HG02798 (cell line): ENCODE measurements around the gene AP5S1.
"Not testable (repeated sequence)": the region's sequence is repeated elsewhere in the genome, so short reads cannot be mapped to it uniquely, and the experiment has no call there.

Experiments used
- ATAC-seq: cut with Tn5 transposase; IDR thresholded peaks from one replicate; pipeline ENCODE4 v1.9.1; 2021; ENCODE audit warnings: mild to moderate bottlenecking; ENCODE audit not compliant: unreplicated experiment, poor library complexity

AP5S1 gene

GRCh38 chr20:3808544-3808943 lies 11.8 kb upstream of the AP5S1 start:
- ATAC-seq = no peak

GRCh38 chr20:3811467-3812258 lies 8.7 kb upstream of the AP5S1 start:
- ATAC-seq = no peak

GRCh38 chr20:3812259-3812681 lies 8.1 kb upstream of the AP5S1 start:
- no peak for ATAC-seq

- no peak for ATAC-seq
Measured at GRCh38 chr20:3812975-3813847, 7.1 kb upstream of the AP5S1 start.

GRCh38 chr20:3813848-3814581 lies 6.3 kb upstream of the AP5S1 start:
- ATAC-seq = no peak

- ATAC-seq = no peak
Measured at GRCh38 chr20:3814928-3815495, 5.3 kb upstream of the AP5S1 start.

GRCh38 chr20:3815703-3816315 lies 4.5 kb upstream of the AP5S1 start:
- no peak for ATAC-seq

- ATAC-seq = no peak
Measured at GRCh38 chr20:3818155-3819151, 1.9 kb upstream of the AP5S1 start.

GRCh38 chr20:3819411-3820047 lies 818 bp upstream of the AP5S1 start:
- ATAC-seq = no peak

- no peak for ATAC-seq
Measured at GRCh38 chr20:3820901-3821727, 767 bp downstream of the AP5S1 start.

GRCh38 chr20:3821996-3822395 lies 1.6 kb downstream of the AP5S1 start:
- ATAC-seq = no peak

GRCh38 chr20:3823881-3824280 lies 3.5 kb downstream of the AP5S1 start:
- ATAC-seq = no peak

GRCh38 chr20:3825526-3825925 lies 5.2 kb downstream of the AP5S1 start:
- no peak for ATAC-seq

GRCh38 chr20:3826420-3826819 lies 6.1 kb downstream of the AP5S1 start:
- ATAC-seq = no peak

GRCh38 chr20:3828798-3829197 lies 8.5 kb downstream of the AP5S1 start:
- ATAC-seq = no peak

- not testable (repeated sequence) for ATAC-seq
Measured at GRCh38 chr20:3829891-3830290, 9.5 kb downstream of the AP5S1 start.

GRCh38 chr20:3836132-3836531 lies 15.8 kb downstream of the AP5S1 start:
- no peak for ATAC-seq

- ATAC-seq = no peak
Measured at GRCh38 chr20:3839328-3839727, 19.0 kb downstream of the AP5S1 start.
